OCI-M2 (cell line): ENCODE results near the gene NID2.
A peak's percentile ranks its signal among the peaks of the same experiment; 100 is the strongest.

ENCODE experiments used
- DNase-seq: peaks from one replicate; lab custom pipeline; 2025; ENCODE audit not compliant: unreplicated experiment; lab: John Stamatoyannopoulos, UW

Gene NID2

GRCh38 chr14:52005625-52006024 is 63.2 kb downstream of the NID2 start:
- DNase-seq: no peak

DNA sequence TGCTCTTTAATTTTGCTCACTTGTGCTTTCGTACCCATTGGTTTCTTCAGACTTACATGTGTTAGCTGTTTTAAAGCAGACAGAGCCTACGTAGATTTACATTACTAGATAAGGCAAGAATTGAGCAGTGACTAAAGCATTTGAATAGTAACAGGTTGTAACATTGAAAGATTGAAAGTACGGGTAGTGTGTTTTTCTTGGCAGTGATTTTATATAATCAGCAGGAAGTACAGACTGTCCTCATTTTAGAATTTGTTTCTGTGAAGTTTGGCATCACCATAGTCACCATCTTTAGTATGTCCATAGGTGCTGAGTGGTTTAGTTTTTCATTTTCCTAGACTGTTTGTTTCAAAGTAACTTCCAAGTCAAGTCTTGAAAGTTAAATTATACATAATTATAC is 65.5 kb downstream of the NID2 start:
- DNase-seq: no peak

GRCh38 chr14:52002542-52002941 is 66.3 kb downstream of the NID2 start:
- DNase-seq: no peak

DNA sequence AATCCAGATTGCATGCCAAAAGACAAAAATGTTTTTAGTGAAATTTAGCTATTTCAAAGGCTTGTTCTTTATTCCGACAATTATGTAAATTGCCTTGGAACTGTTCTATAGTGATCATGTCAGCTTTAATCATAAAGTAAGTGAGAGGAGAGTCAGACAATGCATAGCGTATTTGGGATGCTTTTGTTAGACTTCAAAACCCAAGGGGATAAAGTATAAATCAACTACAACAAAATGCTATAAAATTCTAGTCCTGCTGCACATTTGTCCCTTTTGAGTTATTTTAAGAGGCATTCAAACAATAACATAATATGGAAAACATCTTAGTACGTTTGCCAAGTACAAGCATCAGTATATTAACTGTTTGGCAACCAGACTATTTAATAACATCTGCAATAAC is 68.2 kb downstream of the NID2 start:
- DNase-seq: no peak

DNA sequence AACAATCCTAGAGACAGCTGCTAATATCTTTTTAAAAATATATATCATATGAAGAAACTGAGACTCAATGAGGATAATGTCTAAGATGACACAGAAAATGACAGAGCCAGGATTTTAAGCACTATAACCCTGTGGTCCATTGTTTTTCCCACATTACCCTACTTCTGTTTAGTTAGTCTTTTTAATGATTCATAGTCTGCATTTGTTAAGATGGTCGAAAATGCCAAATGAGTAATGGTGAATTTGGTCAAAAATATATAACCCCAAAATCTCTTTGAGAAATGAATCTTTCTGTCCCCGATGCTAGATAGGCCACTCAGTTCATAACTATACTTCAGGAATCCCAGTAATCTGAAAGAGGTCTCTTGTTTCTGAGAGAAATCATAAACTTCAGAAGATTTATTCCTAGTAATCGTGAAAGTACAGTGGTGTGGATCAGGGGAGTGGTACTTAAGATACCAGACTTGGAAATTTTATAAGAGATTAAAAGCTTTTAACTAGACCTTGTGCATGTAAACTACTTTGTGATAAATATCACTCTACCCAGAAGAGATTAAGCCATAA is 68.8 kb downstream of the NID2 start:
- DNase-seq: no peak

- no peak for DNase-seq
These were observed 69.8 kb downstream of the NID2 start for GRCh38 chr14:51999084-51999483.

- DNase-seq: no peak
These were observed 70.5 kb downstream of the NID2 start for GRCh38 chr14:51998348-51998747.

- DNase-seq: no peak
These were observed 72.6 kb downstream of the NID2 start for GRCh38 chr14:51996148-51996746.

DNA sequence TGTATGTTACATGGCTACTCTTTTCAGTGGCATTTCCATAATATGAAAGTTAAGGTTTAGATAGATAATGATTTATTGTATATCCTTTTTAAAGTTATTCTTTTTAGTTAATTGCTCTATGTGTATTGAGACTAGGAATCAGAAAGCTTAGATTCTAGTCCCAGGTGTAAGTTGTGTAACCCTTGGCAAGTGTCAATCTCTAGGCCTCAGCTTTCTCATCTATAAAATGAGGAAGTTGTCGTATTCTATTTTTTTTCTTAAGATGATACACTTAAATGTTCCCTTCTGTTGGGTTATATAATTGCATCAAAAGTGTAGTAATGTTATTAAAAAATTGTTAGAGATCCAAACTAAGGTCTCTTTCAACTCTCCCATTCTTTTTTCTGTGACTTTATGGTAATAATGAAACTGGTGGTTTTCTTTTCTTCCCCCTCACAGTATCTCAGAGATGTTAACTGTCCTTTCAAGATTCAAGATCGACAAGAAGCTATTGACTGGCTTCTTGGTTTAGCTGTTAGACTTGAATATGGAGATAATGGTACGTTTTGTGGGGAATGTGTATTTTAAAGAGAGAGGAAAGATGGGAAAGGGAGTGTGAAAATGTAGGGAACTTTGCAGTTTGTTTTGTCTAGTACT is 75.5 kb downstream of the NID2 start:
- DNase-seq: no peak

- no peak for DNase-seq
These were observed 78.4 kb downstream of the NID2 start for GRCh38 chr14:51990488-51990887.

- peak; percentile 68 for DNase-seq
These were observed 79.3 kb downstream of the NID2 start, which contains the start of gene RTRAF for GRCh38 chr14:51989293-51990234. Gene RTRAF (plus strand): TSS chr14:51989546. CDS start chr14:51989640, 94 bp downstream.

- DNase-seq: no peak
These were observed 80.6 kb downstream of the NID2 start for GRCh38 chr14:51988221-51988620.

- DNase-seq: no peak
These were observed 87.5 kb downstream of the NID2 start for GRCh38 chr14:51981218-51981854.

DNA sequence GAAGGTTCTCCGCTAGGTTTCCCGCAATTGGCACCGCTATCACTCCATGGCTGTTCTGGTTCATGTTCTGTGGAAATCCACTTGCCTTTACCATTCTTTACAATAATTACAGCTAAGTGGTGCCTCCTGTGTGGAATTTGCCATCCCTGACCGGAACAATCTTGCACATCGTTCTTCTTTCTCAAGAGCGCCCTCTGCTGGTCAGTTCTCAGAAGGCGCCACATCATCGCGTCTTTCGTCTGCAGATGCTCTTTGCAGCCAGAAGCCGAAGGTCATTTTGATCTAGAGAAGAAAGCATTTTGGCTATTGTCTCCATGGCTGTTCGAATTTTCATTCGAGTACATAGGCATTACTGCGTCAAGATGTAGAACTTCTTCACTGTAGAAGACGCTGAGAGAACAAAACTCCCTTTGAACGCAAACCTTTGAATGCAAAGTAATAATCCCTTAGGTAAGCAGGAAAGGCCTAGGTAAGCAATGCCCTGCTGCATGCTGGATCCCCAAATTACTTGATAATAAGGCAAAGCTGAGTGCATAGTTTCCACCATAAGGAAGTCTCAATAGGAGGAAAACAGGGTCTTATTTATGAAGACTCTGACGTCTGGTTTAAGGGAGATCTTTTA is 89.7 kb downstream of the NID2 start:
- DNase-seq: peak; percentile 64

- DNase-seq: no peak
These were observed 90.2 kb downstream of the NID2 start for GRCh38 chr14:51978681-51979085.

DNA sequence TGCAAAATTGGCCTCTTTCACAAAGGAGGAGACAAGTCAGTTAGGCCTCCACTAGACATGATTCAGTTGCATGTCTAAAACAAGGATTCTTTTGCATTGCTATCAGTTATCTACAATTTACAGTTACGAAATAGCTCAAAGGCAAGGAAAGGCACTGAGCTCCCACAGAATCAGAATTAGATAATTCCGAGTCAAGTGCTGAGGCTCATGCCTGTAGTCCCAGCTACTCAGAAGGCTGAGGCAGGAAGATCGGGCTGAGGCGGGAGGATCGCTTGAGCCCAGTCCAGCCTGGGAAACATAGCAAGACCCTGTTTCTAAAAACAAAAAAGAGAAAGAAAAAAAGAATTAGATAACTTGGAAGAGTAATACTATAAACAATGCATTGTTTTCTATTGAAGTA is 91.8 kb downstream of the NID2 start:
- no peak for DNase-seq

DNA sequence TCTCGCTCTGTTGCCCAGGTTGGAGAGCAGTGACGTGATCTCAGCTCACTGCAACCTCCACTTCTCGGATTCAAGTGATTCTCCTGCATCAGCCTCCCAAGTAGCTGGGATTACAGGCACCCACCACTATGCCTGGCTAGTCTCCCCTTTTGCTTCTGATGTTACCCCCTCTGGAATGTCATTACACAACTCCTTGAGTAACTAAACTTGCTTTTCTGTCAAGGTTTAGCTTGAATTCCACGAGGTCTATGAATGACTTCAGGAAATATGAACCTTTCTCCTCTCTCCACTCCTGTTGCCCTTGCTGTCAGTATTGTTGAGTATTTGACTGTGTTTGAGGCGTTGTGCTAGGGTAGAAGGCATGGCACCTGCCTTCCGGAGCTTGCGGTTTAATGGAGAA is 96.3 kb downstream of the NID2 start:
- DNase-seq: no peak

- DNase-seq: no peak
These were observed 98.9 kb downstream of the NID2 start for GRCh38 chr14:51969852-51970540.

- DNase-seq: no peak
These were observed 101.3 kb downstream of the NID2 start for GRCh38 chr14:51967521-51967920.

DNA sequence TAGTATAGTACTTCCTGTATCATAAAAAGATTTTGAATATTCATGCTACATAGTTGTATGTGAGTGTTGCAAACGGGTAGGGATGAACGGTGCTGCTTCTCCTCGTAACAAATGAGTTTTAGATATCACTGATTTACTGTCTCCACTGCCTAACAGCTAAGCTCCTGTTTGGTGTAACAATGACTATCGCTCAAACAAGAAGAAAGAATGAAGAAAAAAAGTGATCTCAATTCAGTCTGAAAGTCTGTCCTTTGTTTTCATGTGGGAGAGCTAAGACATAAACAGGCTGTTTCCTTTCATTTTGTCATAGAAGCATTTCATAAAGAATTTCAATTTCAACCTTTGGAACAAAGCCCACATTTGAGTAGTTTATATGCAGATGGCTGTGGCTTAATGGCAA is 105.6 kb downstream of the NID2 start:
- no peak for DNase-seq
